Astrocyte (in vitro differentiated cells and primary cell): ENCODE results near the gene TEX101.

Experiments
- EZH2 ChIP-seq: IDR thresholded peaks from 2 replicates; pipeline ENCODE4 v1.6.1; 2012; ENCODE audit warnings: mild to moderate bottlenecking, low read length, inconsistent platforms; ENCODE audit not compliant: insufficient read depth
- TF ChIP-seq, protein P1 (sequence below): IDR thresholded peaks from 2 replicates; pipeline ENCODE4 v1.5.1; 2011; ENCODE audit warnings: low read depth, mild to moderate bottlenecking, inconsistent platforms, low read length, moderate library complexity; ENCODE audit not compliant: insufficient read depth

DNA sequence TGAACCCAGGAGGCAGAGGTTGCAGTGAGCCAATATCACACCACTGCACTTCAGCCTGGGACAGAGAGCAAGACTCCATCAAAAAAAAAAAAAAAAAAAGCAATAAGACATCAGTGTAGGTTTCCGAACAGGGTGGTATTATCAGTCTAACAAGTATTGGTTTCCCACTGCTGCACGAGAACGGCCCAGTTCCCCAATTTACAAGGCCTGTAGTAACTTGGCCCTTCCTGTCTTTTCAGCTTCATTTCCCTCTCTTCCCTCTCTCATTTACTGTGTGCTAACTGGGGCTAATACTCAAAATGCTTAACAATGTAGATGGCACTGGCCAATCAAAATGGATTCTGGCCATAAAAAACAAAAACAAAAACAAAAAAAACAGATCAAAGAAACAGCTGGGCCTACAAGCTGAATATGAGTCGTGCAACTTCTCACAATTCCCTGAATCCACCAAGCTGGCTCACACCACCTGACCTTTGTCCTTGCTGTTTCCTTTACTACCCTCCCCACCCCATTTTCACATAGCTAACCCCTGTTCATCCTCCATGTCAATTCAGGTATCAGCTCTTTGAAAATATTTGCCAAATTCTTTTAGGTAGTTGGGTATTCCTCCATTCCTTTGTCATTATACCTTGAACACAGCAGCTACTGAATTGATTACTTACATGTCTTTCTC, 2.4 kb downstream of the TEX101 start:
- TF ChIP-seq, protein P1, sequence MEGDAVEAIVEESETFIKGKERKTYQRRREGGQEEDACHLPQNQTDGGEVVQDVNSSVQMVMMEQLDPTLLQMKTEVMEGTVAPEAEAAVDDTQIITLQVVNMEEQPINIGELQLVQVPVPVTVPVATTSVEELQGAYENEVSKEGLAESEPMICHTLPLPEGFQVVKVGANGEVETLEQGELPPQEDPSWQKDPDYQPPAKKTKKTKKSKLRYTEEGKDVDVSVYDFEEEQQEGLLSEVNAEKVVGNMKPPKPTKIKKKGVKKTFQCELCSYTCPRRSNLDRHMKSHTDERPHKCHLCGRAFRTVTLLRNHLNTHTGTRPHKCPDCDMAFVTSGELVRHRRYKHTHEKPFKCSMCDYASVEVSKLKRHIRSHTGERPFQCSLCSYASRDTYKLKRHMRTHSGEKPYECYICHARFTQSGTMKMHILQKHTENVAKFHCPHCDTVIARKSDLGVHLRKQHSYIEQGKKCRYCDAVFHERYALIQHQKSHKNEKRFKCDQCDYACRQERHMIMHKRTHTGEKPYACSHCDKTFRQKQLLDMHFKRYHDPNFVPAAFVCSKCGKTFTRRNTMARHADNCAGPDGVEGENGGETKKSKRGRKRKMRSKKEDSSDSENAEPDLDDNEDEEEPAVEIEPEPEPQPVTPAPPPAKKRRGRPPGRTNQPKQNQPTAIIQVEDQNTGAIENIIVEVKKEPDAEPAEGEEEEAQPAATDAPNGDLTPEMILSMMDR = no peak
- no peak for TF ChIP-seq EZH2
